GM21367 (cell line): ENCODE data around the gene TP53BP2.
"Not testable (repeated sequence)": the region's sequence is repeated elsewhere in the genome, so short reads cannot be mapped to it uniquely, and the experiment has no call there.

Experiments used
- ATAC-seq: cut with Tn5 transposase; IDR thresholded peaks from one replicate; pipeline ENCODE4 v1.9.1; 2021; ENCODE audit not compliant: unreplicated experiment

Gene TP53BP2

GRCh38 chr1:223748773-223749733, 96.7 kb downstream of the TP53BP2 start:
- ATAC-seq, result peak; percentile 58

- no peak for ATAC-seq
Measured at GRCh38 chr1:223748405-223748772, 97.4 kb downstream of the TP53BP2 start.

- no peak for ATAC-seq
Measured at GRCh38 chr1:223747838-223748335, 97.9 kb downstream of the TP53BP2 start.

DNA sequence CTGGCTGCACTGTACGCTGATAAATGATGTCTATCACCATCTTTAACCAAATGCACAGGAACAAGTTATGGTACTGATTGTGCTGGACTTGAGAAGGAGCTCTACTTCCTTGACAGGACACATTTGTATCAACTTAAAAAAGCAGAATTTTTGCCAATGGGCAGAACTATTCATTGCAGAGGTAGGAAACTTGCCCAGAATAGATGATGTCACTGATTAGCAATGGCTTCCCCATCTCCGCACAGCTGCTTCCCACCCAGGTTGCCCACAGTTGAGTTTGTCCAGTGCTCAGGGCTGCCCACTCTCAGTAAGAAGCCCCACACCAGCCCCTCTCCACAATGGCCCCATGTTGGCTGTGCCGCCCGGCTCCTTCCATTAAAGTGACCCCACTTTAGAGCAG, 100.0 kb downstream of the TP53BP2 start:
- no peak for ATAC-seq

DNA sequence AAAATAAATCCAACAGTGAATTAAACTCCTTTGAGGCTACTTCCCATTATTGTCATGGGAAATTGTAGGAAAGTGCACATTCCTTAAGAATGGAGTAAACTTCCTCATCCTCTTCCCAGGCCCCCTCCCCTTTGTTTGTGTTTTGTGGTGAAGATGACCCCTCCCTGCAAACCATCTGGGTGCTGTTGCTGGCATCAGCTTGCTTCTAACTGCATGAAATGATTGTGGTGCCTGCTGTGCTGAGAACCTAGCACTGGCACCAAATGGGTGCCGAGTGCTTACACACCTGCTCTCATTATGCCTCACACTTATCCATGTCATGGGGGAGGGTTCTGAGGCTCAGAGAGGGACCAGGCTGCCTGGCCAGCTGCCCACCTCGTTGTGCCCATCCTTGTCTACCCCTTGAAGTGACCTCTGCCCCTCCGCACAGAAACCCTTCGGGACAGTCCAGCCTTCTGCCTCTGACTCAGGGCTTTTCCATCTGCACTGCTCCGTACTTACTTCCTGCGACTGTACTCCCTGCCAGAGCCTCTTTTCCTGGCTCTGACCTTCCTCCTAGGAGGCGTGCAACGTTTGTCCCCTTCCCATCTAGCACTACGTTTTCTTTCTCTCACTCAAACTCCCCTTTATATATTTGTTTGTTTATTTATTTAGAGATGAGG, 102.8 kb downstream of the TP53BP2 start:
- no peak for ATAC-seq

DNA sequence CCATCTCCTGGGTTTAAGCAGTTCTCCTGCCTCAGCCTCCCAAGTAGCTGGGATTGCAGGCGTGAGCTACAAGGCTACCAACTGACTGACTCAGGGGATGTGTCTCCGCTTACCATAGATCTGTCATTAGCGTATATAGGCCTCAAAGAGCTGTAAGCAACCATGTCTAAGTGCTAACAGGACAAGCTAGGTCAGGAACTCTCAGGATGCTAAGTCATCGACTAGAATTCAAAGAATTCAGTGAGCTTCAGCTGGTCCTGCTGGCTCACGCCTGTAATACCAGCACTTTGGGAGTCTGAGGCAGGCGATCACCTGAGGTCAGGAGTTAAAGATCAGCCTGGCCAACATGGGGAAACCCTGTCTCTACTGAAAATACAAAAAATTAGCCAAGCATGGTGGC, 103.9 kb downstream of the TP53BP2 start:
- no peak for ATAC-seq

DNA sequence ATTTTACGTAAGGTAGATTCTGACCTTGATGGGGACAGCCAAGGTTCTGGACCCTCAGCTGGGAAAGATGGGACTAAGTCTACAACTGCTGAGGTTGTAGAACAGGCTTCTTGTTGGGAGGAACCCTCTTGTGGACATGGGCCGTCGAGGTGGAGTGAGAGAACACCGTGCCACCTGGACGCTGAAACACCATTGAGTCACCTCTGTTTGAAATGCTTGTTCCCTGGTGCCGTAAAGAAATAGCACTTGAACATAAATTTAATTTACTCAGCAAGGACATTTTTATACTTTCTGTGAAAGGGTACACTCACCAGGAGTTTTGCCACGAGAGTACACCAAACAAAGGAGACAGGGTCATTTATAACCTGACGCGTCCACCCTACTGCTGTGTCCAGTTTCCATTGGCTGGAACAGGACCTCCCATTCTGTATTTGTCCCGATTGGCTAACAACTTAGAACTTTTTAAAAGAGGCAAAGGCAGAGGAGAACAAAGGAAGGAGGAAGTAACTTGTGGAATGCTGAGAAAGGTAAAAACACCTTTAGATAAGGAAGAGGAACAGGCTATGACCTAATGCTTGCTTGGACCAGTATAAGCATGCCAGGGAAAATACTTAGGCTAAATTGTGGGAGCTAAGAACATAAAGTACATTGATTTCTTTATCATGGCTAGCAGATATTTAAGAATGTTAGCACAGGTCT, 105.6 kb downstream of the TP53BP2 start:
- not testable (repeated sequence) for ATAC-seq

DNA sequence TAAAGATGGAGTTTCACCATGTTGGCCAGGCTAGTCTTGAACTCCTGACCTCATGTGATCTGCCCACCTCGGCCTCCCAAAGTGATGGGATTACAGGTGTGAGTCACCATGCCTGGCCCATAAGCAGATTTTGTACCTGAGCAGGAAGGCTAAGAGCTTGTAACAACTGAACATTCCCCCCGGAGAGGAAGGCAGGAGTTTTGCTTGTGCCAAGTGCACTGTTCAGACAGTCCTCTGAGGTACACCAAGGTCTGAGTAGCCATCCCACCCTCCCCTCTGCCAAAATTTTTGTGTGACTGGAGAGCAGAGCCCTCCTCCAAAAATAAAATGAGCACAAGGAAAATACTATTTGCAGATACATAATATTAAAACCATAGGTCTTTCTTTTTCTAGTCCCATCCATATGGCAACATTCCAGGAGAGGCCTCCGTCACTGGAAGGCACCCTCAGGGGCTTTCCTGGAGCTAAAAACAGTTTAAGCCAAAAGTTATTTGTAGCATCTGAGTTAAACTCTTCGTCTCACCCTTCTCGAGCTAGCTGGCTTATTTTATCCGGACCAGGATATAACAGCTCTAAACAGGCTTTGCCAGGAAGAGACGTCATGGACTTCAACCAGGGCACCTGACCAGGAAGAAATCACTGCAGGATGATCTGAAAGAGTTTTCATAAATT, 106.2 kb downstream of the TP53BP2 start:
- no peak for ATAC-seq

GRCh38 chr1:223738465-223739365, 107.0 kb downstream of the TP53BP2 start:
- ATAC-seq, result no peak

DNA sequence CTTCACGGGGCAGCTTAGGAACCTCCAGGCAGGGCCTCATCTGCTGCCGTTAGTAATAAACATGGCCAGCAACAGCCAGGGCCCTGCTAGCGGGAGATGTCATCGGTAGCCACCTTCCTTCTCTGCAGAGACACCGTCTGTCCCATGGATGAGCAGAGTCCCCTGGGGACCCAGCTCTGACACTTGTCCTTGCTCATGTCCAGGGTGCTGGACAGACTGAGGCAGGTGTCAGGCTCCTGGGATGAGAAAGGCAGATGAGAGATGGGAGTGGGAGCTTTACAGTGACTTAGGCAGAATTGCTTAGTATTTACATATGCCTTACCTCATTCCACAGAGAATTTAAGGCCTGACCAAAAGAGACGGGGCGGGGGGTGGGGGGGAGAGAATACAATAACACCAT, 108.4 kb downstream of the TP53BP2 start:
- no peak for ATAC-seq

DNA sequence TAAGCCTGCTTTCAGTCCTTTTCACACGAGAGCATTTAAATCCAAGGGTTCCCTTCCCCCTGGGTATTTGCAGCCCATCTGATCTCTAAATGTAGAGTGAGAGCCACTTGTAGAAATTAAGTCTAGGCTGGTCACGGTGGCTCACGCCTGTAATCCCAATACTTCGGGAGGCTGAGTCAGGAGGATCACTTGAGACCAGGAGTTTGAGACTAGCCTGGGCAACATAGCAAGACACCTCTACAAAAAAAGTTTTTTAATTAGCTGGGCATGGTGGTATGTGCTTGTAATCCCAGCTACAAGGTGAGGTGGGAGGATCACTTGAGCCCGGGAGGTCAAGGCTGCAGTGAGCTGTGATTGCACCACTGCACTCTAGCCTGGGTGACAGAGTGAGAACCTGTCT, 109.1 kb downstream of the TP53BP2 start:
- ATAC-seq, result not testable (repeated sequence)

DNA sequence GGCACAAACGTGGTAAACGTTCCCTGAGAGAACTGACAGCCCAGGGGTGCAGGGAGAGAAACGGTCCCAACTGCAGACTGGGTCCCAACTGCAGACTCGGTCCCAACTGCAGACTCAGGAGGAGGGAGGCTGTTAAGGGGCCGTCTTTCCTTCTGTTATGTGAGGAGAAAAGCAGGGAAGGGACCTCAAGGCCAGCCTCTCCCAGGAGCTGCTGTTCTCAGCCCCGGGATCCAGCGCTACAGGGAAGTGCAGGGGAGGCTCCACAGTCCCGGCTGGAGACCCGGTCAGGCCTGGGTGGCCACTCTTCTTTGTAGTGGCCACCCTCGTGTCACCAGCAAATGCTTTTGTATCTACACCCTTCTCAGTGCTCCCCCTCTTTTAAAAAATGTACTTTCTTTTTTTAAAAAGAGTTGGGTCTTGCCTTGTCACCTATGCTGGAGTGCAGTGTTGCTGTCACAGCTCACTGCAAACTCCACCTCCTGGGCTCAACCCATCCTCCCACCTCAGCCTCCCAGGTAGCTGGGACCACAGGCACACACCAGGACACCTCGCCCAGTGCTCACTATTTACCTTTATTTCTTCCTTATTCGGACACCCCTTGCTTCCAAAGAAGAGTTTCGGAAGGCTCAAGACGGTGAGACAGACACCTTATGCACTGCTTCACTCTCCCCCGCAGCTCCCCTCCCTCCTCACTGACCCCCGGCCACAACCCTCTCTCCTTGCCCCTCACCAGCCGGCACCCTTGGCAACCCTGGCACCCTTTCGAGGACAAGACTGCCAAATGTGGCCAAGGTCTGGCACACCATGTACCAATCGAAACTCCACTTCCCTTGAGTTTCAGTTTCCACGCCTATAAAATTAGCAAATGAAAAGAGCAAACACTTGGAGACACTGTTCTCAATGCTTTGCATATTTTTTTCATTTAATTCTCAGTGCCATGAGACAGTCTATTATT, 111.6 kb downstream of the TP53BP2 start:
- no peak for ATAC-seq

DNA sequence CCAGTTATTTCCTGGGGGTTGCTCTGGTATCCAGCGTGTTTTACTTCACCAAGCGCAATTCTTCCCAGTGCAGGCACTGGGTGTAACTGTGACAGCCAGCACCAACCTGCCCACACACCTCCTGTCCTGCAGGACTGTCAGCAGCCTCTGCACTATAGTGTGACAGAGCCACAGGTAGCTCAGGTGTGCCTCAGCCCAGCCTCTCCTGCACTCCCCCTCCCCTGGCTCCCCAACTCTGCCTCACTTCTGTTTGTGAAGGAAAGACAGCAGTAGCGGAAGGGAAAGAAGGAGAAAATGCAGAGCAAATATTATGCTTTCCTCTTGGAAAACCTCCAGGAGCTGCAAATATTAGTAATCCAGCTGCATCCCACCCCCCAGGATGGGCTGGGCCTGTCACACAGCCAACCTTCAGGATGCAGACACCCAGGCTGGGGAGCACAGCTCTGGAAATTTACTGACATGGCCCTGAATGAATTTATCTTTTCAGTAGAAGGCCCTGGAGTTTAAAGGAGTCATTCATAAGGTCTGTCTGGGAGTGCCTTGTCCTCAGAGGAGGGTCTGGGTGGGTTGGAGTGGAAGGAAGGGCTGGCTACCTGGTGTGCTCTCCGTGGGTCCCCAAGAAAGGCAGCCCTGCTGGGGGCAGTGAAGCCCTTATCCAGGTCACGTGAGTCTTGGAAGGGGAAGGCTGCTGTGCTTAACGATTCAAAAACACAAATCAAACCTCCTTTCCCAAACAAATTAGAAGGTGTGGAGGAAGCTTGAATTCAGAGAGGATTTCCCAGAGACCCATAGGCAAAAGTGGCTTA, 112.6 kb downstream of the TP53BP2 start:
- no peak for ATAC-seq

- ATAC-seq, result no peak
Measured at GRCh38 chr1:223731133-223731770, 114.5 kb downstream of the TP53BP2 start.

DNA sequence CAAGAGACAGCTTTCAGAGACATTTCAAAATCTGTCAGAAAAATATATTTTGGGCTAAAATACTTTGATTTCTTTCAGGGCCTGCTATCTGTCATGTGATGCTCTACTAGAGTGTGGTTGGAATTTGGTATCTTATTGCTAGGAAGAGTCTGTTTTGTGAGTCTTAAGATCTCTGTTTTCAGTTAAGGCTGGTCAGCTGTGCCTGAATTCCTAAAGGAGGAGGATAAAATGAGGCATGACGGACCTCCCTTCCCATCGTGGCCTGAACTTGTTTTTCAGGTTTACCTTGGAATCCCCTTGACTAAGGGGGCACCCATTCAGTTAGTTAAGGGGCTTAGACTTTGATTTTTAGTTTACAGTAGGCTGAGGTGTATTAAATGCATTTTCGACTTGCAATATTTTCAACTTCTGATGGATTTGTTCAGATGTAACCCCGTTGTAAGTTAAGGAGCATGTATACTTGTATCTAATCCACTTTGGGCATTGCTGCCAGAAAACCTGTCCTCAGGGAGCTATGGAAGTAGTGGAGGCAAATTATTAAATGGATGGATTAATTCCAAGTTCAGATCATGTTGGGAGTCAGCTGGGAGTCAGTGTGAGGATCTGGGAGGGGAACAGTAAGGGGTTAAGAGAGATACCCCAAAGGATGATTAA, 115.1 kb downstream of the TP53BP2 start:
- no peak for ATAC-seq

DNA sequence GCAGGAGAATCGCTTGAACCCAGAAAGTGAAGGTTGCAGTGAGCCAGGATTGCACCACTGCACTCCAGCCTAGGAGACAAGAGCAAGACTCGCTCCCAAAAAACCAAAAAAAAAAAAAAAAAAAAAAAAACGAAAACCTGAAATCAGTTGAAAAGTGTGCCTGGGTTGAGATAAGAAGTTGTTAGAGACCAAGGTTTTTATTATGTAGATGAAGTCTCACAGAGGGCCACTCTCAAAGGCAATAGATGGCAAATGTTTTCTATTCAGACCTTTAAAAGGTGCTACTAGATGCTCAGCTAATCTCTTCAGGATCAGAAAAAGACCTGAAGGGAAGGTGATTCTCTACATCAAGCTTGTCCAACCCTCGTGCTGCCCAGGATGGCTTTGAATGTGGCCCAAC, 115.8 kb downstream of the TP53BP2 start:
- no peak for ATAC-seq
